ENCODE data around the gene PAK1.

PAK1 gene

DNA sequence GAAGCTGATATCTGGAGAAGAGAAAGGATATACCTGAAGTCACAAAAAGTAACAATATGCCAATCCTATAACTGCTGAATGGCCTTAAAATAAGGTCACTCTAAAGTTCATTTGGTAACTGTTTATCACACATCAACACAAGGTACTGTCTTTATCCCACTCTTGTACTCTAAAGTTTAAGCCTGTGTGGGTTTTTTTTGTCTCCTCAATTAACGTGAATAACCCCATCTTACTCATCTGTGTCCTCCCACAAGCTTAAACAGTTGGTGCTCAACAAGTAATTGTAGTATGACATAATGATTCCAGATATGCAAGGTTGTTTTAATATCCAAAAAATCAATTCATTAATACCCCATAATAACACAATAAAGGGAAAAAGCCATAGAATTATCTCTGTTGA is 42.1 kb downstream of the PAK1 start:
- no peak for DNase-seq

DNA sequence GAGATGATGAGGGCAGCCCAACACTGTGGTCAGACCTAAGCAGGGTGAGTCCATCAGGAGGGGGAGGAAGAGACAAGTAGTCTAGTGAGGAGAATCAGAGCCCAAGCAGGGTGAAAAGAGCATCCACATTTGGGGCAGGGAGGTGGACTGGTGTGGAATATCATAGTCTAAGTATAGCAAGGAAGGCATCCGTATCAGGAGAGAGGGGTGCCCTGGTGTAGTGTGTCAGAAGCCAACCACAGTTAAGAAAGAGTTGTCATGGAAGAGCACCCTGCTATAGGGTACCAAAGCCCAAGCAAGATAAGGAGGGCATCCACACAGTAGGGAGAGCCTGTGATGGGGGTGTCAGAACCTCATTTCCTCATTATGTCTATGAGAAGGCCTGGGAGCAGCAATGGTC is 45.3 kb downstream of the PAK1 start:
- no peak for DNase-seq

DNA sequence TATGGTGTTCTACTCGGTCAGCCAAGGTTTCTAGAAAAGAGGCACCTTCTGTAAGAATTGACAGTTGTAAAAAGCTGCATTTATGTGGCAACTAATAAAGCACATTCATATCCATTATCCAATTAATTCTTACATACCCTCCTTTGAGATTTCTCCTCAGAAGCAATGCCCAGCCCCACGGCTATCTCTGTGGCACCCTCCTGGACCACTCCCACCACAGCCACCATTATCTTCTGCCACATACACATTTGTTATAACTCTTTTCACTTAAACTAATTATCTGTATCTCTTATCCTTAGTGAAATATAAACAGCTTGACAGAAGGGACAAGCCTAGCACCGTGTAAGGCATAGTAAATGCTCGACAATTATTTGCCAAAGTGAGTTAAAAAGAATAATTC is 48.5 kb downstream of the PAK1 start:
- DNase-seq = no peak

DNA sequence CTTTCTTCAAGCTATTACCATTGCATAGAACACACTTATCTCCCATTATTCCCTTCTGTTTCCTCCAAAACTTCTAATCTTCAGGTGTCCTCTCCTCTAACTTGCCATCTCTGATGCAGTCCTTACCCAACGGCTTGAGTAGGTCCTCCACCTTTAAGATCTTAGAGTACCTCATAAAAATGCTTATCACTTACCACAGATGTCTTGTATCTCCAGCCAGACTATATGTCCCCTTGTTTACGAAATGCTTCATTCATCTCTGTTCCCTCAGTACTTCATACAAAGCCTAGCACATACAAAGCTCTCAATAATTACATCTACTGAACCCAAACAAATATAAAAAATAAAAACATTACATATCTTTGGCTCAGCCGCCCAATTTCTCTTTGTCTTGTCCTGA is 49.2 kb downstream of the PAK1 start:
- DNase-seq = no peak

DNA sequence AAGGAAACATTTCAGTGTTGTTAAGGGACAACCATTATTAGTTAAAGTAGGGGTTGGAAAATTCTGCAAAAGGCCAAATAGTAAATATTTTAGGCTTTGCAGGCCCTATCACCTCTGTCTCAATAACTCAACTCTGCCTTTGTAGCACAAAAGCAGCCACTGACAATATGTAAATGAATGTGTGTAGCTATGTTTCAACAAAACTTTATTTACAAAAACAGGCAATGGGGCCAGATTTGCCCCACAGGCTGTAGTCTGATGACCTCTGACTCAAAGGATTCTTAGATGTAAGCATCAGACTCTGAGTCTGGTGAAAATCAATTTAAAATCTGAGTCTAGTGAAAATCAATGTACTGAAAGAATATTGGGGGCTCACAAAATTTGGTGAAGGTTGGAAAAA is 50.3 kb downstream of the PAK1 start:
- no peak for DNase-seq

DNA sequence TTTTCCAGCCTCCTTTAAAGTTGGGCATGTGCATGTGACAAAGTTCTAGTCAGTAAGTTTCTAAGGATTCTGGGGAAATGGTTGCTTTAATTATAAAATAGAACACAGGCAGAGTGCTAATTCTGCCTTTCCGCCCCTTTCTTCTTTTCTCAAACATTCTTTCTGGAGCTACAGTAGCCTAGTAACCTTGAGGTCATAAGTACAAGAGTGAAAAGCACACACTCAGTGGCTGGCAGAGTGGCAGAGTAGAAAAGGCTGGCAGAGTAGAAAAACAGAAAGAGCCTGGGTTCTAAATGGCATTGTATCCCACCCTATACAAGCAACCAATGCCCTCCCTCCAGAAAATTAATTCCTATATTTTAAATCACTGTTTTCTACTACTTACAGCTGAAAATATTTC is 51.2 kb downstream of the PAK1 start:
- no peak for DNase-seq

DNA sequence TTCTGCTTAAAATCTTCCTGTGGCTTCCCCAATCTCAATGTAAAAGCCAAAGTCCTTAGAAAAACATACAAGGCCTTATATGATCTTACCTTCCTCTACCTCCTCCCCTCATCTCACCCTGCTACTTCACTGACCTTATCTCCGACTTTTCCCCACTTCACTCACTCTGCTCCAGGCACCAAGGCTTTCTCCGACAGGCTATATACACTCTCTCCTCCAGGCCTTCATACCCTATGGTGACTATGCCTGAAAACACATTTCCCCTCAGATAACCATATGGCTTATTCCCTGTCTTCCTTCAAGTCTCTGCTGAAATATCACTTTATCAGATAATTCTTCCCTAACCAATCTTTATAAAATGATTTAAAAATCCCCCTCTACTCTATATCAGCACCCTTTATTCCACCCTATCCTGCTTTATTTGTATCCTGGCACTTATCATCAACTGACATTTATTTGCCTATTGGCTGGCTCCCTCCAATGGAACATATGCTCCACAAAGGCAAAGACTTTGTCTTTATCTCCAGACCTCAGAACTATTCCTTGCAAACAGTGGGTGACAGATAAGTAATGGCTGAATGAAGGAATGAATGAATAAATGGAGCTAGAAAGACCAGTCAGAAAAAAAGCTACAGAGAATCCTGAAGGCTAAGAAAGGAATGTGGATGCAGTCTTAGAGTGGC is 52.7 kb downstream of the PAK1 start:
- DNase-seq = no peak

DNA sequence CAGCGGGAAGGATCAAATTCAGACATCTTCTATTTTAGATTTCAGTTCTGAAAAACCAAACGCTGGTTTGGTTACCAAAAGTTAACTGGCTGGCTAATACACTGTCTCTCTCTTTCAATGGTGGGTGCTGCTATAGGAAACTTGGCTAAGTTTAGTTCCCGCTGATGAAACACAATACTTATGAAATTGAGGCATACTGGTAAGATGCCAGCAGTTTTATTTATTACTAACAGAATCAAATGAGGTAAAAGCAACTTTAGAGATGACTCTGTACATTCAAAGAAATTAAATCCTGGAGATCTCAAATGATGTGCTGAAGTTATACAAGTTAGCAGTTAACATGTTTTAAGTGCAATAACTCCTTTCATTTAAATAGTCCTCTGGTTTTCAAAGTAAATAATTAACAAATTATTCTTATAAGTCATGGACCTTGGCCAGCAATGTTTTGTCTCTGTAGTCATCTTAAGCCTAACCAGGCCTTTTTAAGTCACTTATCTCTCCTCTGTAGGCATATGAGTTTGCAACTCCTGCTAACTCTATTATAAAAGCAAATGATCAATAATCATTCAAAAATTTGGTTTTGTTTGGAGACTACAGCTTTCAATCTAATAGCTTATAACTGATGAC is 54.8 kb downstream of the PAK1 start:
- DNase-seq = no peak

DNA sequence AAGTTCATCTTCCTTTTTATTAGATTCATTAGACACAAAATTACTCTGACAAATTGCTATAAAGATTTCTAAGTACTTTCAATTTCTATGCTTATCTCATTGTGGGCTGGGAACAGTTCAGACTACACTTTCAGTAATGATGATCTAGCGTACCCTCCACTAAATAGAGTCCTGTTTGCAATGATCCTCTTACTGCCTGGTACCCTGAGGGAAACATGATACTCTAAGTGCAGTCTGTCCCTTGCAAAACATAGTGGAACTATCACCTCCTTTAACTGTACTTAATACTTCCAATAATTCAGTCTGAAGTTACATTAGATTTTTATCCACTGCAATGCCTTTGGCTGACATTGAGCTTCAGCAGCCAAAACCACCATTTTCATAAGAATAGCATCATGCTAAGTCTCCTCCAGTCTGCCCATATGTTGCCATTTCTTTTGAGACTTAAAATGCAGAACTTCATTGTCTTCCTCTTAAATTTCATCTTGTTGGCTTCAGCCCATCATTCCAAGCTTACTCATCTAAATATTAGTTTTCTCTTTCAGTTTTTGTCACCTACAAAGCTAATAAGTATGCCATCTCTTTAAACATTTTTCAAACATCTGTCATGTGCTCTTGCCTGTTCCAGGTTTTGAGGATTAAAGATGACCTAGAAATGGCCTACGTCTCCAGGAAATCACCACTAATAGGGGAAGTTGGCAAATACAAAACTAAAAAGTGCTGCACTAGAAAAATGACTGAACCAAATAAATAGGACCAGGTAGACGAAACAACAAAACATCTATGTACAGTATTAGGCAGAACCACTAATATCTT is 55.5 kb downstream of the PAK1 start:
- no peak for DNase-seq

DNA sequence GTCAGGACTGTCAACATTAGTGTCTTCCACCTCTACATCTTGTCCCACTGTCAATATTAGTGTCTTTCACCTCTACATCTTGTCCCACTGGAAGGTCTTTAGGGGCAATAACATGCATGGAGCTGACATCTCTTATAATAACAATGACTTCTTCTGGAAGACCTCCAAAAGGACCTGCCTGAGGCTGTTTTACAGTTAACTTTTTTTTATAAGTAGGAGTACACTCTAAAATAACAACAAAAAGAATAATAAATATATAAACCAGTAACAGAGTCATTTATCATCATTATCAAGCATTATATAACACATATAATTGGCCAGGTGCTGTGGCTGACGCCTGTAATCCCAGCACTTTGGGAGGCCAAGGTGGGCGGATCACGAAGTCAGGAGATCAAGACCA is 57.5 kb downstream of the PAK1 start:
- DNase-seq = no peak

DNA sequence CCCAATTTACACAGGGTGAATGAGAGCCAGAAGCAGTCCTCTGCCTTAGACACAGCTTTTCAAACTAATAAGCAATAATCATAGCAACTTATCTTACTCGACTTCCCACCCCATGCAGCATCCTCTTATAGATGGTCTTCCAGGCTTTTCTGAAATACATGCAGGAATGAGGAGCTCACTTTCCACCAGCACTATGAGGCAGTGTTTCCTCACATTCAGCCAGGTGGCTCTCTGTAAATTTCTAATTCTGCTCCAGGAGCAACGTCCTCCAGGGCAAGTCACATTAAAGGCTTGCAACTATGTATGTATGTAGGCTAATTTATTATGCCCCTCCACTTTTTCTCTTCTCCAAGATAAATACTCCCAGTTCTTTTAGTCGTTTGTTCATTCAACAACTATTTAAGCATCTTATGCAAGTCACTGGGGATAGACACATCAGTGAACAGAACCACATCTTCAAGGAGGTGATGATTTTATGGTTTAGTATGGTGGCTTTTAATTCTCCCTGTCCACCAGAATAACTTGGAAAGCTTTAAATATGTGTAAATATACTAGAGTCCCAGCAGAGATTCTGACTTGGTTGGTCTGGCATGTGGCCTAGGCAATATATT is 59.9 kb downstream of the PAK1 start:
- DNase-seq = no peak

DNA sequence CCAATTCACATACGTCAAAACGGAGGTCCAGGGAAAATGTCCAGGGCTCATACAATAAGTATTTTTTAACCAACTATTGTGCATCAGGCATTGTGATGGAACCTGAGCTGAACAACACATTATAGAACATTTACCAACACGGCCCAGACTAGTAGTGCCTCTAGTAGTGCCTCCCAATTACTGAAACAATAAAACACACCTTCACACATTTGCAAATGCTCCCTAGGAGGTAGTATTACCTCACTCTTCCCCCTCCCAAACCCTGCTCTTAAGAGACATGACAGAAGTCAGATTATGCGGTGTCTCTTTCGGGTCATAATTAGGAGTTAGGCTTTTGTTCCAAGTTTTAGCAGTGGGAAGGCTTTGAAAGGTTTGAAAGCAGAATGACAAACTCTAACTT is 61.1 kb downstream of the PAK1 start:
- no peak for DNase-seq

DNA sequence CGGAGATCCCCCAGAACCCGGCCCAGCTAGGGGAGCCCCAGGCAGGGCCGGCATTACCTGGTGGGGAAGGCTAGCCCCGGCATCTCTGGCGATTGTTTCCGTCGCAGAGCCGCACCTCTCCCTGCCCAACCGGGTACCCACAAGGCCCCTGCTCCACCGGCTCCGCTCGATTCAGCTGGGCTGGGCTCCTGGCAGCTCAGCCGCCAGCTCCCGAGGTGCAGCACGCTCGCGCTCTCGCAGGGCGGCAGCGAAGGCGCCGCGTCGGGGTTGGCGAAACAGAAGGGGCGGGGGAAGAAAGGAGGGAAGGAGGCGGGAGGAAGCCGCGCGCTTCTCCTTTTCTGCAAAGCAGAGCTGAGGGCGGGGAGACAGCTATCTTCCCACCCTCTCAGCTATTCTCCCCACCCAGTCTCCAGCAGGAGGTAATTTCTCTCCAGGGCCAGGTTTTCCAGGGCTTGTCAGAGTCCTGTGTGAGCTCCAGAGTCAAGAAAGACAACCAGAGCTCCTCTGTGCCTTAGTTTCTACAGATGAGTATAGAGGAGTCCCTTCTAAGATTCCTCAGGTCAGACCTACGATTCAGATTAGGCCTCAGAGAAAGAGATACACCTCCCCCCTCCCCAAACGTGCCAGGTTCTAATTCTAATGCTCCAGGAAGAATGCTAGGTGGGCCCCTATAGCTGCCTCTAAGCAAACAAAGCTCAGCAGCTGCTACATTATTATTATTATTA is 62.0 kb downstream of the PAK1 start:
- DNase-seq = peak; percentile 77

DNA sequence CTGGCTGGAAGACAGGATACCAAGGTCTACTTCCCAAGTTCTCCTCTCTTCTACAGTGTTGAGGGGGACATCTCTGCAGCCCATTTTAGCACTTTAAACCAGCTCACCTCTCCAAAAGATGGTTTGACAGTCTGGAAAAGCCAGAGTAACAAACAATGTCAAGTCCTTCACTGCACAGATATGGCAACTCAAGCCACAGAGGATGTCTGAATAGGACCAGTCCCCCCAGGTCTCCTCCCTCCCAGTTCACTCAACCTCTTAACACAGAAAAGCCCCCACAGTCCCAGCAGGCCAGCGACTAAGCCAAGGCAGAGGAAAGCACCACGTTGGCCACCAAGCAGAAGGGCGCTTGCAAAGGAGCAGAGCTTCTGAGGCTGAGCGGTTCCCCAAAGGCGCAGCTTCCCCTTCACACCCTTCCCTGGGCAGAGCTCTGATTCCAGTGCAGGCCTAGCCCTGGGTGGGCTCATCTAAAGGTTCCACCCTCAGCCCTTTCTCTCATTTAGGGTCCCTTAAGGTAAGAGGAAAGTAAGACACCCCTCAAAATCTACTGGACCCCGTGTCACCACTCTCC is 62.7 kb downstream of the PAK1 start:
- DNase-seq = no peak

DNA sequence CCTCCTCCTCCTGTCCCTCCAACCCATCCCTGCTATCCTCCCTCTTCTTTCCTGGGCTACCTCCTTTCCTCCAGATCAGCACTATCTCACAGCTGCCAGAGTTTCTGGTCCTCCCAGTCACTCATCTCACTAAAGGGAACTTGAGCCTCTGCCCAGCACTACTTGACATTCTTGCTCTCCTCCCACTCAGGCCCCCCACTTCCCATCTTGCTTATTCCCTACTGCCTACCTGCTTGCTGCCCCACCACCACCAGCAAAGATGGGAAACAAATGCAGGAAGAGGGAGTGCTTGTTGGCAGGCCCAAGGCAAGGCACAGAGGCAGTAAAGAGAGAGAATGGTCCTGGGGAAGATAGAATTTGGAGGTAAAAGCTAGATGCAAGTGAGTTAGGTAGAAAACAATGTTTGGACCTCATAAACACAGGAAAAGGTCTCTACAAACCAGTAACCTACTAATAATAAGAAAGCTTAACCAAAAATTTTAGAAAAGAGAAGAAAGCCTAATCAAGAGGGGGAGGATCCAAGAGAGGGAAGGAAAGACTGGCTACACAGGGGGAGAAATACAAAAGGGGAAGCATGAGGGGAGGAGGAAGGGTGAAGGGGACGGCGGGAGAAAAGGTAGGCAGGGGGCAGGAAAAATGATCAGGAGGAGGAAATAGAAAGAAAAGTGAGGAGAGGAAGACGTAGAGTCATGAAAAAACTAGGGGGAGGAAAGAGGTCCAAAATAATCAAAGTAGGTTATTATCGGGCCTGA is 63.6 kb downstream of the PAK1 start:
- no peak for DNase-seq

DNA sequence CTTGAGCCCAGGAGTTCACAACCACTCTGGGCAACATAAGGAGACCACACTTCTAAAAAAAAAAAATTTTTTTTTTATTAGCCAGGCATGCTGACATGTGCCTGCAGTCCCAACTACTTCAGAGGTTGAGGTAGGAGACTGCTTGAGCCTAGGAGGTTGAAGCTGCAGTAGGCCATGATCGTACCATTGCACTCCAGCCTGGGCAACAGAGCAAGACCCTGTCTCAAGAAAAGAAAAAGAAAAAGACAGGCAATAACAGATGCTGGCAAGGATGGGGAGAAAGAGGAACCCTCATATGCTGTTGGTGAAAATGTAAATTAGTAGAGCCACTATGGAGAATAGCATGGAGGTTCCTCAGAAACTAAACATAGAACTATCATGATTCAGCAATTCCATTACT is 64.8 kb downstream of the PAK1 start:
- no peak for DNase-seq

DNA sequence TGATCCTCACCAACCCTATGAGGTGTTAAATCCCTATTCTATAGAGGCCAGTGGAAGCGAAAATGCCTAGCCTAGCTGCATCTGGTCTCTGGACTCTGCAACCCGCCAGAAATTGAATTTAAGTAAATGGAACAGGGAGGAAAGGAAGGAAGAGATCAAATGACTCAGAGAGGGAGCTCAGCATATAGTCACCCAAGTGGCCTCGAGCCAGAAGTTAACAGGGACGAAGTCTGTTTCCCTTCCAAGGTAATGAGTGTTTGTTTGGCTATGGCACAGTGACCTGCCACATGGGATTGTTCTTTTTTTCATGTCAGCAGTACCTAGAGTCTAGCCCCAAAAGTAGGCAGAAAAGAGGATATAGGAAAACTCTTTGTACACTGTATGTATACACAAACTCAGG is 66.3 kb downstream of the PAK1 start:
- DNase-seq = peak; percentile 65

DNA sequence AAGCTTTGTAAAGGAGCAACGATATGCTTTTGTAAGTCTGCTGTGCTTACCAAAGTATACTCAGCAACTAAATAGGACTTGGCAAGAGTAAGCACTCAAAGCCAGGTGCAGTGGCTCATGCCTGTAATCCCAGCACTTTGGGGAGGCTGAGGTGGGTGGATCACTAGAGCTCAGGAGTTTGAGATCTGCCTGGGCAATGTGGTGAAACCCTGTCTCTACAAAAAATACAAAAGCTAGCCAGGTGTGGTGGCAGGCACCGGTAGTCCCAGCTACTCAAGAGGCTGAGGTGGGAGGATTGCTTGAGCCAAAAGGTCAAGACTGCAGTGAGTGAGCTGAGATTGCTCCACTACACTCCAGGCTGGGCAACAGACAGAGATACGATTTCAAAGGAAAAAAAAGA is 67.5 kb downstream of the PAK1 start:
- DNase-seq = peak; percentile 61

DNA sequence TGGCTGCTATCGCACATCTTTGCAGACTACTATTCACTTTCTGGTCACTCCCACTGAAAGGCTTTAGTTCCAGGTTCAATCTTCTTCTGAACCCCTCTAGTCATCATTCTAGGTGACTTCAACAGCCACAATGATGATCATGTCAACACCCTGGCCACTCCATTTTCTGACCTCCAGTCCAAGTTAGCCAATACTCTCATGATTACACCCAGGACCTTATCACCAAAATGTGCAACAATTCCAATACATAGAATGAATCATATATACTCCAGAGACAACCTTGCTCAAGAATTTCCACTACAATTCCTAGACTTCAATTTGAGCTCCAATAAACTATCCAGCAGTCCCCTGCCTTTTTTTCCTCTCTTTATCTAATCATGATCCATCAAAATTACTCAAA is 70.7 kb downstream of the PAK1 start:
- no peak for DNase-seq

DNA sequence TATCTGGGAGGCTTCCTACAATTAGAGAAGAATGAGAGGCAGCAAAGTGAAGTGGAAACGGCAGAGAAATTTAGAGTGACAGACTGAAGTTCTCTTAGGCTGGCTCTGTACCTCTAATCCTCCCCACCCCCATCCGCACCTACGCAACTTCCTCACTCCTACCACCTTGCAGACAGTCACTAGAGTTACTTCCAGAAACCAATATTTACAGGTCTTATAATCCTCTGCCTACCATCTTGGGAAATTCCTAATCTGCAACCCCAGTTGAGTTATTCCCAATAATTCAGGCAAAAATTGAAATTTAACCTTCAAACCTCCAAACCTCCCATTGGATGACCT is 71.7 kb downstream of the PAK1 start:
- no peak for DNase-seq

DNA sequence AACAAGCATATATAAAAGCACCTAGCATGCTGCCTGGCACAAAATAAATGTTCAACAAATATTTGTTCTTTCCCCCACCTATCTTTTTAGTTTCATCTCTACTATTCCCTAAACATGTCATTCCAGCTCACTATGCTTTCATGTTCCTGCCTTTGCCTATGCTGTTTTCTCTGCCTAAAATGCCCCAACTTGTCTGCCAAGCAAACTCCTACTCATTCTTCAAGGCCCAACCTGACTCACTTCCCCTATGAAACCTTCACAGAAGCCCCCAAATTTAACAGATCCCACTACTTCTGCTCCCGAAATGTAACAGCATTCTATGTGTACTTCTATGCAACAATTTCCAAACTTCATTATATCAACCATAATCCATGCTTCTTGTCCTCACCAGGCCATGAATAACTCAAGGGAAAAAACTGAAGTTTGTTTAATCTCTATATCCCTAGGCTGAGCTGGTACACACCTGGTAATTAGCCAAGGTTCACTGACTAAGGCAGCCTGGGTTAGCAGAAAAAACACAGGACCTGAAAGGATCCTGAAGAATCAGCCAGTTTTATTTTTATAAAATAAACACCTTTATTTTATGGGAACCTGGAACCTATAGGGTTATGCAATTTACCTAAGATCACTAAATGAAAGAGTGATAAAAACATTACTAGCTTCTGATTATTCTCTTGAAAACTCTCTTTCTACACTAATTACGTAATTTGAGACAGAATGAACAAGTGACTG is 72.2 kb downstream of the PAK1 start:
- no peak for DNase-seq
